ENCODE measurements around the gene INPP1.
A peak's percentile ranks its signal among the peaks of the same experiment; 100 is the strongest.

INPP1 gene

DNA sequence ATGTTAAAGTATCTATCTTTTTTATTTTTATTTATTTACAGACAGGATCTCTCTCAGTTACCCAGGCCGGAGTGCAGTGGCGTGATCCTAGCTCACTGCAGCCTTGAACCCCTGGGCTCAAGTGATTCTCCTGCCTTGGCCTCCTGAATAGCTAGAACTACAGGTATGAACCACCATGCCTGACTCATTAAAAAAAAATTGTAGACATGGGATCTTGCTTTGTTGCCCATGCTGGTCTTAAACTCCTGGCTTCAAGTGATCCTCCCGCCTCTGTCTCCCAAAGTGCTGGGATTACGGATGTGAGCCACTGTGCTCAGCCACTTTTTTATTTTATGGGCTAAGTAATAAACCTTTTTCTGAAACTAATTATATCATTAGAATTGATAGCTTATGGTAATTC is 71.9 kb downstream of the INPP1 start:
- TF ChIP-seq, protein P1, sequence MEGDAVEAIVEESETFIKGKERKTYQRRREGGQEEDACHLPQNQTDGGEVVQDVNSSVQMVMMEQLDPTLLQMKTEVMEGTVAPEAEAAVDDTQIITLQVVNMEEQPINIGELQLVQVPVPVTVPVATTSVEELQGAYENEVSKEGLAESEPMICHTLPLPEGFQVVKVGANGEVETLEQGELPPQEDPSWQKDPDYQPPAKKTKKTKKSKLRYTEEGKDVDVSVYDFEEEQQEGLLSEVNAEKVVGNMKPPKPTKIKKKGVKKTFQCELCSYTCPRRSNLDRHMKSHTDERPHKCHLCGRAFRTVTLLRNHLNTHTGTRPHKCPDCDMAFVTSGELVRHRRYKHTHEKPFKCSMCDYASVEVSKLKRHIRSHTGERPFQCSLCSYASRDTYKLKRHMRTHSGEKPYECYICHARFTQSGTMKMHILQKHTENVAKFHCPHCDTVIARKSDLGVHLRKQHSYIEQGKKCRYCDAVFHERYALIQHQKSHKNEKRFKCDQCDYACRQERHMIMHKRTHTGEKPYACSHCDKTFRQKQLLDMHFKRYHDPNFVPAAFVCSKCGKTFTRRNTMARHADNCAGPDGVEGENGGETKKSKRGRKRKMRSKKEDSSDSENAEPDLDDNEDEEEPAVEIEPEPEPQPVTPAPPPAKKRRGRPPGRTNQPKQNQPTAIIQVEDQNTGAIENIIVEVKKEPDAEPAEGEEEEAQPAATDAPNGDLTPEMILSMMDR (conservative IDR thresholded peaks at IDR 0.05; ENCODE audit: low read depth, low read length) = no peak
- no peak for DNase-seq (ENCODE audit: low read depth)
- no peak overlapping the region for H3K4me3 ChIP-seq (ENCODE audit: low read depth, low read length)

- TF ChIP-seq, protein P1 (conservative IDR thresholded peaks at IDR 0.05; ENCODE audit: low read depth, low read length) = no peak
- no peak overlapping the region for H3K4me3 ChIP-seq (ENCODE audit: low read depth, low read length)
- DNase-seq (ENCODE audit: low read depth) = peak; percentile 20
Measured at GRCh38 chr2:190415794-190416775, 72.7 kb downstream of the INPP1 start.

- DNase-seq (ENCODE audit: low read depth) = no peak
- TF ChIP-seq, protein P1 (conservative IDR thresholded peaks at IDR 0.05; ENCODE audit: low read depth, low read length) = no peak
- no peak overlapping the region for H3K4me3 ChIP-seq (ENCODE audit: low read depth, low read length)
Measured at GRCh38 chr2:190417045-190417842, 73.9 kb downstream of the INPP1 start.

DNA sequence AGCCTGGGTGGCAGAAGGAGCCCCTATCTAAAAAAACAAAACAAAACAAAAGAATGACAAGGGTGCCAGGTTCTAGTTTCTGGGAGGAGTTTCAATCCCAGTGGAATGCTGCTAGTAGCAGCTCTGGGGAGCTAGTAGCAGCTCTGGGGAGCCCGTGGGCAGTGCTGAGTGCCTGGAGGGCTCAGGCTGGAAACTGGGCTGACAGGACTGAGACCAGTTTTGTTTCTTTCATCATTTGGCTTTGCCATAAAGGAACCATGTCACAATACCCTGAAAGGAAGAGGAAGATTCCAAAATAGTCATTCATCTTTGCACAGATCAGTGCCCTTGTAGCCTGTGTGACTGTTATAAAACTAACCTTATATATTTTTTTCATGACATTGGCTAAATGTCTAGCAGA is 75.3 kb downstream of the INPP1 start:
- DNase-seq (ENCODE audit: low read depth) = no peak
- H3K4me3 ChIP-seq (ENCODE audit: low read depth, low read length) = no peak overlapping the region
- TF ChIP-seq, protein P1 (conservative IDR thresholded peaks at IDR 0.05; ENCODE audit: low read depth, low read length) = no peak

GRCh38 chr2:190420801-190421200 is 77.4 kb downstream of the INPP1 start:
- TF ChIP-seq, protein P1 (conservative IDR thresholded peaks at IDR 0.05; ENCODE audit: low read depth, low read length) = no peak
- peak; percentile 19 for DNase-seq (ENCODE audit: low read depth)

More at GRCh38 chr2:190420801-190421200, 77.4 kb downstream of the INPP1 start:
- H3K4me3 ChIP-seq (ENCODE audit: low read depth, low read length) = no peak overlapping the region
